ENCODE measurements around the gene SUPT6H.

Gene SUPT6H

GRCh38 chr17:28743243-28744103 is 81.5 kb downstream of the SUPT6H start, which contains the start of gene TRAF4:
TRAF4 (plus strand) TSS chr17:28744011; CDS start chr17:28744113, 102 bp downstream.
- Histone ChIP-seq H3K36me3 (ENCODE audit: control insufficient read depth in 1 of 2, insufficient read depth in 2 of 2, low read depth in 1 of 2, low read length in 2 of 2) (peaks cover 30 to 49% of the 10 kb centered on the region in 2 experiments), H4K8ac (ENCODE audit: low read length) (peak within 1 kb of the TSS; percentile 84), H3K27me3 (ENCODE audit: control insufficient read depth in 1 of 2, insufficient read depth in 1 of 2, low read length in 2 of 2) (no peaks in the 10 kb centered on the region), H3K4me2 (ENCODE audit: low read length, poor library complexity, severe bottlenecking) (peak within 1 kb of the TSS; percentile 83), H2BK15ac (ENCODE audit: low read depth, poor library complexity, severe bottlenecking) (peak within 1 kb of the TSS; percentile 93), H2AFZ (ENCODE audit: low read depth, low read length) (no peak within 1 kb of the TSS), H3K14ac (ENCODE audit: low read length in 2 of 2) (peak within 1 kb of the TSS; percentile 62 to 98), H2BK12ac (ENCODE audit: low read length in 2 of 2) (peak within 1 kb of the TSS; percentile 32 to 49), H3K4me3 (ENCODE audit: insufficient read depth in 1 of 2, low read depth in 1 of 2, low read length in 2 of 2) (peak within 1 kb of the TSS; percentile 89 to 91), H3K4me1 (ENCODE audit: control insufficient read depth, insufficient read depth, low read depth, low read length) (peaks cover 37% of the 10 kb centered on the region), H2BK5ac (ENCODE audit: low read depth, low read length, poor library complexity, severe bottlenecking) (peak within 1 kb of the TSS; percentile 96), H3K23ac (ENCODE audit: low read length in 2 of 2) (peak within 1 kb of the TSS in 1 of 2 experiments; percentile 77), H3K18ac (ENCODE audit: low read depth in 1 of 2, low read length in 2 of 2) (peak within 1 kb of the TSS; percentile 96 to 99), H3K27ac (ENCODE audit: low read length, poor library complexity, severe bottlenecking) (peak within 1 kb of the TSS; percentile 98), H2BK120ac (ENCODE audit: low read depth, low read length) (peak within 1 kb of the TSS; percentile 87), H3K79me1 (replicated peaks; ENCODE audit: low read length, poor library complexity, severe bottlenecking) (peaks cover 3% of the 10 kb centered on the region), H2AK5ac (ENCODE audit: low read length, severe bottlenecking) (no peak within 1 kb of the TSS), H4K91ac (ENCODE audit: low read length) (peak within 1 kb of the TSS; percentile 98), H3K9me3 (ENCODE audit: control insufficient read depth, low read length) (no peaks in the 10 kb centered on the region), H3K4ac (ENCODE audit: low read depth in 1 of 2, low read length in 2 of 2) (peak within 1 kb of the TSS; percentile 97 to 98), H3K9ac (ENCODE audit: low read length) (peak within 1 kb of the TSS; percentile 99)
- WGBS, result under 1% methylated on average over 61 of the region's 70 CpGs
- peak; percentile 95 for DNase-seq

DNA sequence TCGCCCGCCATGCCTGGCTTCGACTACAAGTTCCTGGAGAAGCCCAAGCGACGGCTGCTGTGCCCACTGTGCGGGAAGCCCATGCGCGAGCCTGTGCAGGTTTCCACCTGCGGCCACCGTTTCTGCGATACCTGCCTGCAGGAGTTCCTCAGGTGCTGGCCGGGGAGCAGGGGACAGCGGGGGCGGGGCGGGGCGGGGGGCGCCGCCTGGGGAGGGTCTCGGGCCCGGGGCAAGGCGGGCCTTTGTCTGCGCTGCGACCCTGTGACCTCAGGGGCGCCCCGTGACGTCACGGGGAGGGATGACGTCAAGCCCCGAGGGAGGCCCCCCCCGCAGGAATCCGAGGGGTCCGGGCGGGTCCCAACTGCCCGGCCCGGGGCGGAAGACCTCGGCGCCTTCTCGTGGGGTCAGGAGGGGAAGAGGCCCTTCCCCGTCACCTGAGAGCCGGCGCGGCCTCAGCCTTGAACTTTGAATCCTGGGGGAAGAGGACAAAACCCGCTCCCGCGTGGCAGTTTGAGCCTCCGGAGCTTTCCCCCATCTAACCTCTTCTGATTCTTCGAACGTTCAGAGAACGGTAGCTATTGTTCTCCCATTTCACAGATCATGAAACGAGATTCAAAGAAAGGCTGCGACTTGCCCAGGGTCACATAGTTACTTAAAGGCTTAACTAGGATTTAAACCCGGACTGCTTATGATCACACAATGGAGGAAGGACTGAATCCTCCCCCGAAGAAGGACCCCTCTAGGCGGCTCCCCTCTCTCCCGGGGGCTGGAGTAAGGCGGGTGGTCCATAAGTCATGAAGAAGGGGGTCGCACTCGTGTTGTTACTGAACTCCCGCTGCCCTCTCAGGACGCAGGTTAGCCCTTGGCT is 82.3 kb downstream of the SUPT6H start:
- Histone ChIP-seq H3K14ac (ENCODE audit: low read length in 2 of 2) (peak overlapping the region; percentile 62 to 98), H3K4me3 (ENCODE audit: insufficient read depth in 1 of 2, low read depth in 1 of 2, low read length in 2 of 2) (peak overlapping the region; percentile 89 to 91), H2BK12ac (ENCODE audit: low read length in 2 of 2) (peak overlapping the region in 1 of 2 experiments; percentile 32), H3K18ac (ENCODE audit: low read depth in 1 of 2, low read length in 2 of 2) (peak overlapping the region; percentile 96 to 99), H3K4me2 (ENCODE audit: low read length, poor library complexity, severe bottlenecking) (peak overlapping the region; percentile 77), H3K27me3 (ENCODE audit: control insufficient read depth in 1 of 2, insufficient read depth in 1 of 2, low read length in 2 of 2) (no peaks in the 10 kb centered on the region), H2AFZ (ENCODE audit: low read depth, low read length) (no peak overlapping the region), H3K27ac (ENCODE audit: low read length, poor library complexity, severe bottlenecking) (peak overlapping the region; percentile 95), H3K36me3 (ENCODE audit: control insufficient read depth in 1 of 2, insufficient read depth in 2 of 2, low read depth in 1 of 2, low read length in 2 of 2) (peaks cover 31 to 54% of the 10 kb centered on the region in 2 experiments), H3K9ac (ENCODE audit: low read length) (peak overlapping the region; percentile 99), H3K9me3 (ENCODE audit: control insufficient read depth, low read length) (no peaks in the 10 kb centered on the region), H3K4ac (ENCODE audit: low read depth in 1 of 2, low read length in 2 of 2) (peak overlapping the region; percentile 97 to 98), H2BK5ac (ENCODE audit: low read depth, low read length, poor library complexity, severe bottlenecking) (peak overlapping the region; percentile 79), H4K8ac (ENCODE audit: low read length) (peak overlapping the region; percentile 84), H2BK15ac (ENCODE audit: low read depth, poor library complexity, severe bottlenecking) (peak overlapping the region; percentile 93), H3K4me1 (ENCODE audit: control insufficient read depth, insufficient read depth, low read depth, low read length) (peaks cover 46% of the 10 kb centered on the region), H2BK120ac (ENCODE audit: low read depth, low read length) (peak overlapping the region; percentile 86), H4K91ac (ENCODE audit: low read length) (peak overlapping the region; percentile 98), H2AK5ac (ENCODE audit: low read length, severe bottlenecking) (no peak overlapping the region), H3K23ac (ENCODE audit: low read length in 2 of 2) (peak overlapping the region in 1 of 2 experiments; percentile 77), H3K79me1 (replicated peaks; ENCODE audit: low read length, poor library complexity, severe bottlenecking) (peaks cover 3% of the 10 kb centered on the region)
- WGBS, result under 1% methylated on average over 51 of the region's 61 CpGs
- peak; percentile 63 for DNase-seq

DNA sequence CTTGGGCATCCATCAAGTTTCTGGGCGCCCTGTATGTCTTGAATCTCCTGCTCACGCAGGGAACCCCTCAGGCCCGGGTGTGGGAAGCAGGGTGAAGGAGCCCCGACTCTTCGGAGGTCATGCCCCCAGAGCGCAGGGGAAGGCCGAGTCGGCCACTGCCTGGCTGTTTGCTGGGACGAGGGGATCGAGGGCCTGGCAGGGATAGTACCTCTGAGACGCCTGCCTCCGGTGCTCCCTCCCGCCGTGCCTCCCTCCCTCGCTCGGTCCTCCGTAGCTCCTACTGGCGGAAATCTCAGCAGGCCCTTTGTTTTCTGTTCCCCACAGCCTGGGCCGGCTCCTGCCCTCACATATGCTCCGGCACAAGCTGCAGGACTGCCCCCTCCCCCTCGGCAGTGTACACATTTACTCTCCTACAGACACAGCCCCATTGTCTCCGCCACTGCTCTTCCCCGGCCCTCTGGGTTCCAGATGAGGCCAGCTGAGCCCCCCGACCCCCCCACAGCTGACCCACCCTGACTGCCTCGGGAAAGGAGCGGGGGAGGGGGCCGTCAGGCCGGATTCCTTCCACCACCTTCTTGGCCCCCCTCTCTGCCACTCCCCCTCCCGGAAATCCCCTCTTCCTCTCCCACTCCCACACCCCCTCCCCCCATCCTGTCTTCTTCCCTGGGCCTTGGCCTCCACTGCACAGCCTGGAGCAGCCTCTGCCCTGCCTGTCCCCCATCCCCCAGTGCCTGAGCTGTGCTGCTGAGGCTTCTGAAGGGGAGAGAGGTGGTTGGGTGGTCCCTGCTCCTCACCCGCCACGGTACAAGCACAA is 83.2 kb downstream of the SUPT6H start:
- Histone ChIP-seq H3K14ac (ENCODE audit: low read length in 2 of 2) (peak overlapping the region in 1 of 2 experiments; percentile 97), H3K4me1 (ENCODE audit: control insufficient read depth, insufficient read depth, low read depth, low read length) (peaks cover 49% of the 10 kb centered on the region), H2BK12ac (ENCODE audit: low read length in 2 of 2) (peak overlapping the region in 1 of 2 experiments; percentile 32), H2BK5ac (ENCODE audit: low read depth, low read length, poor library complexity, severe bottlenecking) (peak overlapping the region; percentile 78), H2AK5ac (ENCODE audit: low read length, severe bottlenecking) (no peak overlapping the region), H3K79me1 (replicated peaks; ENCODE audit: low read length, poor library complexity, severe bottlenecking) (peaks cover 4% of the 10 kb centered on the region), H3K36me3 (ENCODE audit: control insufficient read depth in 1 of 2, insufficient read depth in 2 of 2, low read depth in 1 of 2, low read length in 2 of 2) (peaks cover 38 to 57% of the 10 kb centered on the region in 2 experiments), H3K9ac (ENCODE audit: low read length) (peak overlapping the region; percentile 99), H3K4me2 (ENCODE audit: low read length, poor library complexity, severe bottlenecking) (peak overlapping the region; percentile 56), H3K18ac (ENCODE audit: low read depth in 1 of 2, low read length in 2 of 2) (peak overlapping the region; percentile 95 to 96), H4K8ac (ENCODE audit: low read length) (no peak overlapping the region), H3K27me3 (ENCODE audit: control insufficient read depth in 1 of 2, insufficient read depth in 1 of 2, low read length in 2 of 2) (no peaks in the 10 kb centered on the region), H3K4ac (ENCODE audit: low read depth in 1 of 2, low read length in 2 of 2) (peak overlapping the region; percentile 20 to 84), H2BK120ac (ENCODE audit: low read depth, low read length) (peak overlapping the region; percentile 9), H3K4me3 (ENCODE audit: insufficient read depth in 1 of 2, low read depth in 1 of 2, low read length in 2 of 2) (peak overlapping the region; percentile 89 to 91), H2AFZ (ENCODE audit: low read depth, low read length) (no peak overlapping the region), H3K27ac (ENCODE audit: low read length, poor library complexity, severe bottlenecking) (peak overlapping the region; percentile 85), H4K91ac (ENCODE audit: low read length) (peak overlapping the region; percentile 23), H3K23ac (ENCODE audit: low read length in 2 of 2) (peak overlapping the region in 1 of 2 experiments; percentile 77), H3K9me3 (ENCODE audit: control insufficient read depth, low read length) (no peaks in the 10 kb centered on the region), H2BK15ac (ENCODE audit: low read depth, poor library complexity, severe bottlenecking) (peak overlapping the region; percentile 84)
- under 1% methylated on average over 30 of the region's 31 CpGs for WGBS
- DNase-seq, result peak; percentile 61
